ENCODE measurements around the gene GRN. TPM values are rescaled to one million over a fixed set of nuclear protein-coding genes. Genes with fewer than 3 reads are reported as not detected.

Gene GRN
- polyA plus RNA-seq, 2 of the 4 experiments (the other 2 are of a cell fraction): 111 to 197 TPM

DNA sequence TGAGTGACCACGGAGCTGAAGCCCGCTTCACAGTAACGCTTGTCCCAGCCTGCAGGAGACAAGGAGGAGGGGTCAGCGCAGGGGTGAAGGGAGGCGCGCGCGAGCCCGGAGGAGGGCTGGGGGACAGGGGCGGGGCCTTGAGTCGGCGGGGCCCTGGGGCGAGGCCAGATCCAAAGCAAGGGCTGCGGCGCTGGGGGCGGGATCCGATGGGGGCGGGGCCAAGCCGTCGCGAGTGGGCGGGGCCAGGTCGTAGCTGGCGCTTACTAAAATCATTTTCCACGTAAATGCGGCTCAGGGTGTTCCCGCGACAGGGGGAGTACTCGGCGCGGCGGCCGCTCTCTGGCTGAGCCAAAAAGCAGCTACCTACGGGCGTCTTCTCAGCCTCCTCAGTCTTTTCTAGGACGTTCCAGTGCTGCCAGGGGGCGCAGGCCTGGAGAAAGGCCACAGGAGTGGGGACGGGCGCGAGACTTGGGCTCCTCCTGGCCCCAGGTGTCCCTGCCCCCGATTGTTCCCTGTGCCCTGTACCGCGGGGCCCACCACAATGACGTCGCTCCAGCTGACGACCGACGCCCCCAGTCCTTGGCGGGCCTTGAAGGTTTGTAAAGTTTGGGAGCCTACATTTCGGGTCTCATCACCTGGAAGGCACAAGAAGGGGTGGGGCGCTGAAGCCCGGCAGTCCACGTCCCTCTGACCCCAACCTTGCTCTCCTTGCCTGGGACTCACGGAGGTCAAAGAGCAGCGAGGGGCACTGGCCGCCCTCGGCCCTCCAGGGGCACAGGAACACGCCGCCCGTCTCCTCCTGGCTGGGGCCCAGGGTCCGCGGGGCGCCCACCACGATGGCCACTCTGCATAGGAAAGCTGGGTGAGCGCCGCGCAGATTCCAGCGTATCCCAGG, 40.4 kb downstream of the GRN start:
- Histone ChIP-seq H3K9me3 (no peaks in the 10 kb centered on the region), H3K27ac (peak overlapping the region; percentile 73 to 86), H3K4me1 (peaks cover 3% of the 10 kb centered on the region; the same call in 1 of the 3 replicates), H3K4me3 (peak overlapping the region; percentile 54), H3K4me2 (peak overlapping the region; percentile 87)
- DNase-seq (ENCODE audit: low read depth in 1 of 2, low spot score in 1 of 2): peak; percentile 86 to 88
- ChIA-PET CTCF (interaction anchor here (0.6 to 6.8 kb wide), 15 partner anchors 8 to 460 kb away, joined by 3 to 62 read pairs (median 3); partner anchors contain the start of gene FAM171A2), POLR2A (interaction anchor here (1.3 to 1.5 kb wide), 2 partner anchors 118 to 165 kb away, joined by 4 read pairs; partner anchors contain the start of gene GPATCH8)
- WGBS (ENCODE audit: missing lambda C conversion rate): 25% methylated on average over 49 of the region's 68 CpGs
- FAIRE-seq: no peak
- TF ChIP-seq PHF8 (IDR thresholded peaks at IDR 0.05; ENCODE audit: borderline replicate concordance, low read depth) (peak; percentile 69), ZSCAN20 (CRISPR knock-in tag; IDR thresholded peaks at IDR 0.05) (no peak), SMC3 (IDR thresholded peaks at IDR 0.05) (peak; percentile 21; the same call in 1 of the 3 replicates), FOSB (CRISPR knock-in tag; IDR thresholded peaks at IDR 0.05) (no peak), RAD21 (conservative IDR thresholded peaks at IDR 0.05 in 1 of 2, IDR thresholded peaks at IDR 0.05 in 1 of 2) (peak in 1 of 2 experiments; percentile 26; a peak in 2 of 5 replicates), POLR2A (IDR thresholded peaks at IDR 0.05; ENCODE audit: low read length) (peak; percentile 31), MAZ (IDR thresholded peaks at IDR 0.05; ENCODE audit: borderline replicate concordance, low read depth, low read length) (peak; percentile 92), EP300 (IDR thresholded peaks at IDR 0.05) (no peak)
- TF ChIP-seq, protein P1, sequence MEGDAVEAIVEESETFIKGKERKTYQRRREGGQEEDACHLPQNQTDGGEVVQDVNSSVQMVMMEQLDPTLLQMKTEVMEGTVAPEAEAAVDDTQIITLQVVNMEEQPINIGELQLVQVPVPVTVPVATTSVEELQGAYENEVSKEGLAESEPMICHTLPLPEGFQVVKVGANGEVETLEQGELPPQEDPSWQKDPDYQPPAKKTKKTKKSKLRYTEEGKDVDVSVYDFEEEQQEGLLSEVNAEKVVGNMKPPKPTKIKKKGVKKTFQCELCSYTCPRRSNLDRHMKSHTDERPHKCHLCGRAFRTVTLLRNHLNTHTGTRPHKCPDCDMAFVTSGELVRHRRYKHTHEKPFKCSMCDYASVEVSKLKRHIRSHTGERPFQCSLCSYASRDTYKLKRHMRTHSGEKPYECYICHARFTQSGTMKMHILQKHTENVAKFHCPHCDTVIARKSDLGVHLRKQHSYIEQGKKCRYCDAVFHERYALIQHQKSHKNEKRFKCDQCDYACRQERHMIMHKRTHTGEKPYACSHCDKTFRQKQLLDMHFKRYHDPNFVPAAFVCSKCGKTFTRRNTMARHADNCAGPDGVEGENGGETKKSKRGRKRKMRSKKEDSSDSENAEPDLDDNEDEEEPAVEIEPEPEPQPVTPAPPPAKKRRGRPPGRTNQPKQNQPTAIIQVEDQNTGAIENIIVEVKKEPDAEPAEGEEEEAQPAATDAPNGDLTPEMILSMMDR (IDR thresholded peaks at IDR 0.05): peak; percentile 31; the same call in 2 of the 3 replicates
- peak; percentile 73 to 91 for ATAC-seq

DNA sequence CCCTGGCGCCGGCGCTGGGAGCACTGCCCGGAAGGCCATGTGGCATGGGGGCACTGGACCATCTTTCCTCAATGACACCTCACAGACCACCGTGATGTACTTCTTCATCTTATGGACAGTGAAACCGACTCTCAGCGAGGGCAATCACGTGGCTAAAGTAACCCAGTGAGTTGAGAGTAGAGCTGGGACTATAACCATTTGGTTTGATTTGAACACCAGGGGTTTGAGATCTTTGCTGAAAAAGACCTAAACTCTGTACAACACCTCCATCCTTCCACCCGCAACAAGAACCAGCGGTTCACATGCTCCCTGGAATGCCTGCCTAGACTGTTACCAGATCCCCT, 41.1 kb downstream of the GRN start:
- no peaks in the 10 kb centered on the region for H3K9me3 ChIP-seq
- no peak overlapping the region; the same call in 2 of the 3 replicates for H3K4me3 ChIP-seq
- peaks cover 3% of the 10 kb centered on the region; the same call in 1 of the 3 replicates for H3K4me1 ChIP-seq
- no peak for FAIRE-seq
- POLR2A ChIA-PET: interaction anchor here (1.5 kb wide), 1 partner anchor 166 kb away, joined by 4 read pairs; no protein-coding TSS in a partner anchor
- peak overlapping the region; percentile 87 for H3K4me2 ChIP-seq
- 85% methylated on average over 10 of the region's 10 CpGs for WGBS (ENCODE audit: missing lambda C conversion rate)
- DNase-seq (ENCODE audit: low read depth in 1 of 2, low spot score in 1 of 2): no peak
- no peak overlapping the region; a peak in 1 of 6 replicates for H3K27ac ChIP-seq
- no peak for ATAC-seq
- CTCF ChIA-PET: interaction anchor here (1.0 to 6.8 kb wide), 8 partner anchors 14 to 142 kb away, joined by 3 to 62 read pairs (median 4); partner anchors contain the start of gene FAM171A2
- TF ChIP-seq HOXB13 (CRISPR knock-in tag; IDR thresholded peaks at IDR 0.05; ENCODE audit: low read depth): no peak
- TF ChIP-seq, protein P1 (IDR thresholded peaks at IDR 0.05): no peak
- TF ChIP-seq, protein P2, sequence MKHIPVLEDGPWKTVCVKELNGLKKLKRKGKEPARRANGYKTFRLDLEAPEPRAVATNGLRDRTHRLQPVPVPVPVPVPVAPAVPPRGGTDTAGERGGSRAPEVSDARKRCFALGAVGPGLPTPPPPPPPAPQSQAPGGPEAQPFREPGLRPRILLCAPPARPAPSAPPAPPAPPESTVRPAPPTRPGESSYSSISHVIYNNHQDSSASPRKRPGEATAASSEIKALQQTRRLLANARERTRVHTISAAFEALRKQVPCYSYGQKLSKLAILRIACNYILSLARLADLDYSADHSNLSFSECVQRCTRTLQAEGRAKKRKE (CRISPR knock-in tag; IDR thresholded peaks at IDR 0.05; ENCODE audit: low read depth): no peak
- TF ChIP-seq SREBF2 (IDR thresholded peaks at IDR 0.05): no peak
- no peak for TF ChIP-seq POLR2A (IDR thresholded peaks at IDR 0.05; ENCODE audit: low read length)
- TF ChIP-seq JUN (IDR thresholded peaks at IDR 0.05): no peak
- no peak for TF ChIP-seq PHF8 (IDR thresholded peaks at IDR 0.05; ENCODE audit: borderline replicate concordance, low read depth)
- TF ChIP-seq CHD2 (IDR thresholded peaks at IDR 0.05; ENCODE audit: low read length, partially characterized antibody): no peak
- TF ChIP-seq TP53 (CRISPR knock-in tag; IDR thresholded peaks at IDR 0.05): no peak
- no peak for TF ChIP-seq CHD4 (IDR thresholded peaks at IDR 0.05; ENCODE audit: borderline replicate concordance)
- TF ChIP-seq POLR2AphosphoS2 (conservative IDR thresholded peaks at IDR 0.05; ENCODE audit: low read length): no peak
- no peak for TF ChIP-seq NPAS2 (CRISPR knock-in tag; IDR thresholded peaks at IDR 0.05; ENCODE audit: borderline replicate concordance)
- TF ChIP-seq FOSB (CRISPR knock-in tag; IDR thresholded peaks at IDR 0.05): no peak

All from A549 (cell line).